Medulla oblongata (tissue), 1 donor: Measurements from ENCODE around the gene PFKFB2.

Experiments
- DNase-seq: peaks from one replicate; pipeline ENCODE4 v3.0.0-alpha.2; 2015; ENCODE audit errors: extremely low spot score

Gene PFKFB2

DNA sequence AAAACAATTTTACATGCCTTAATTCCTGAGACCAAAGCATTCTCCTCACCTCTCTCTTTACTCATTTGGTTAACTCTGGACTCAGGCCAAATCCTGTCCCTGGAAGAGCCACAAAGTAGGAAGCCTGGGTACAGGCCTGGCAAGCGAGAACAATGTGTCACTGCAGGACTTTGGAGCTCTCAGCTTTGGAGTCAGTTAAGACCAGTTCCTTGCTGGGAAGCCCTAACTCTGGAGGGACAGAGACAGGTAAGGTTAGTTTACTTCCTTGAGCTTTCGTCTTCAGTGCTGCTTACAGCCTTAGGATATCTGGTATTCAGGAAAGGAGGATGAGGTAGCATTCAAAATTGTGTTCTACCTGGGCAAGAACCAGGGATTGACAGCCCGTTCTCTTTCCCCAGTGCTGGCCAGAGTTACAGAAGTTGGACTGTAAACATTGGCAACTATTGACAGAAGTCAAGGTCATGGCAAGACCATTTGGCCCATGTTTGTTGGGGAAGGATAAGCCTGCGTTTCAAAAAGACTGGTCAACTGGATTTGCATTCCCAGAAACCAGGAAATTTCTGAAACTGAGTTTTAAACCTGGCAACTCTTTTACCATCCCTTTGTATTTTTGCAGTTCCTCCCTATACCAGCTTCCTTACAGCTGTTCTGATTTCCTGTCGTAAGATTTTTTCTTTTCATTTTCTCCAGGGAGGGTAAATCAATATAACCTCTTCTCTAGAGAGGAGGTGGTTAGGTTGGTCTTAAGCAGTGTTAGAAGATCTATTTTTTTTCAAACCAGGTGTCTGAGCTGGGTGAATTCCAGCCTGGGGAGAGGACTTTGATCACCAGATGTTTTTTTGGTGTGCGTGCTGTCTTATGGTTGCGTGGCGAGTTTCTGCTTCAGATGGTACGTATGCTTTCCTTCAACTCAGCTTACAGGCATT, 35.9 kb downstream of the PFKFB2 start, which contains the start of gene C4BPB:
C4BPB (plus strand) TSS at position 160 of the 926 bp plus-strand sequence; CDS start at position 832, 672 bp downstream.
- DNase-seq, result no peak

GRCh38 chr1:207089627-207090355, 36.7 kb downstream of the PFKFB2 start:
- no peak for DNase-seq

GRCh38 chr1:207091200-207091908, 38.3 kb downstream of the PFKFB2 start:
- no peak for DNase-seq

- no peak for DNase-seq
Observed at GRCh38 chr1:207093944-207094343, 40.9 kb downstream of the PFKFB2 start.

GRCh38 chr1:207097871-207098324, 44.8 kb downstream of the PFKFB2 start:
- DNase-seq, result no peak

DNA sequence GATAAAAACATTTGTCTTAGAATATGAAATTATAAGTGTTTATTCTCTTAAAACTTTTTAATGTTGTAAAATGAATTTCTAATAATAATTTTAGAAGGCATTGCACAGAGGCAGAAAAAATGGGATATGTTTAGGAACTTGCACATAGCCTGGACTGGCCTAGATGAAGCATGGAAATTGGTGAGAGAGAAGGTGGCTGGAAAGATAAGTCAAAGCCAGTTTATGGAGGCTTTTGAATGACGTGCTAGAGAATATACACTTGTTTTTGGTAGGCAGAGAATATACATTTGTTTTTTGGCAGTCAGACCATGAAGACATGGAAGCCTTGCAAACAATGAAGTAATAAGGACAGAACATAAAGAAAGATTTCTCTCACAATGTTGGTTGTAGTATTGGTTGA, 48.6 kb downstream of the PFKFB2 start:
- no peak for DNase-seq

- DNase-seq, result no peak
Observed at GRCh38 chr1:207102146-207102545, 49.1 kb downstream of the PFKFB2 start.

DNA sequence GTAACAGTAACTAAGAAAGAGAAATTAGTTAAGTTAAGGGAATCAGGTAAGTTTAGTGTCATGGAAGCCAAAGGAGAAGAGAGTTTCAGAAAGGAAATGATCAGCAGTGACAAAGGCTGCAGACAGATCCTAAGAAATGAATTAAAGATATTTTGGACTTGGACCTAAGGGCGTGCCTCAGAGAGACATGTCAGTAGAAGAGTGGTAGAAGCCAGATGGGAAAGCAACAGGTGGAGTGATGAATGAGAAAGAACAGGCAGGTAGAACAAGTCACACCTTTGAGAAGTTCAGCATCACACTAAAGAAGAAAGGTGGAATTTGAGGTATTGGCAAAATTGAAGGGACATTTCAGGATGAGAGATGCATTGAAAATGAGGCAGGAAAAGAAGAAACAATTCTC, 49.6 kb downstream of the PFKFB2 start:
- DNase-seq, result no peak

DNA sequence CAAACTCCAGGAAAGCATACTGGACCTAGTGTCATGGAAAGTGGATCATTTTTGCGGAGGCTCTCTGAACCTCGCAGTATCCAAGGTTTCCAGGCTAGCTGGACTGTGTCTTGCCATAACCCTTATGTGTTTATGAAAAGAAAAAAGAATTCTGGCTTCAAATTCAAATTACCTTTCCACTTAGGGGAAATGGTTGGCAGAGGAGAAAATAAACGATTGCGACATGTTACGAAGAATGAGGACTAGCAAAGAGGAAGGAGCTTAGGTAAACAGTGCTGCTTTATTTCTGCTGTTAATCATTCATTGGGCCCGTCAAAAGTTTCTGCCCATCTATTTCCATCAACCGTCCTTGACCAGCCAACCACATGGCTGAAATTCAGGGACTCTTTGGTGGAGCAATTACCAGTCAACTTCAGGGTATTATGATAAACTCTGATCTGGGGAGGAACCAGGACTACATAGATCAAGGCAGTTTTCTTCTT, 50.9 kb downstream of the PFKFB2 start, which contains the start of gene C4BPA:
C4BPA (plus strand) TSS at position 342 of the 482 bp plus-strand sequence. CDS start 8,793 bp downstream, outside the sequence.
- no peak for DNase-seq

GRCh38 chr1:207109004-207109403, 55.9 kb downstream of the PFKFB2 start:
- no peak for DNase-seq

DNA sequence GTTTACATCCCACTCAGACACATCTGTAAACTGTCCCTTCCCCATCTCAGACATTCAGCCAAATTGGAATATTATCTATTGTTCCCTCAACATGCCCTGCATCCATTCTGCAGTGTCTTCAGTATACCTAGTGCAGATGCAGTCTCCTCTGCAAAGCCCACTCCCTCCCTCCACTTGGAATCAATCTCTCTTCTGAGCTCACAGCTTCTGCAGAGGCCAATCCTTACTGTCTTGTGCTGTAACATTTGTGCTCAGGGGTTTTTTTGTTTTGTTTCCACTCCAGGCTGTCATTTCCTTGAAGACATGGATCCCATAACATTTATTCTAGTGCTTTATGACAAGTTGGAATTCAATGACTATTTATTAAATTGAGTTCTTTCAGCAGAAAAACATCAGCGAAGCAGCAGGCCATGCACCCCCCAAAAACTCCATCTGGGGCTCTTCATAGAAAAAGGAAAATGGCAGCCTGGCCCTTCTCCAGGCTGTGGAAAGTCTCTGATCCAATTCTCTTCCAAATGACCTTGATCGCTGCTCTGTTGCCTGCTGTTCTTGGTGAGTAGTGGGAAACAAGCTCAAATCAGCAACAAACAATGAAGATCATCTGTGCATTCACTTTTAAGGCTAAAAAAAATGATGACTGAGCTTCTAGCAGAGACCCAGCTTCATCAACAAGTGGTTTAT, 59.7 kb downstream of the PFKFB2 start:
- no peak for DNase-seq

DNA sequence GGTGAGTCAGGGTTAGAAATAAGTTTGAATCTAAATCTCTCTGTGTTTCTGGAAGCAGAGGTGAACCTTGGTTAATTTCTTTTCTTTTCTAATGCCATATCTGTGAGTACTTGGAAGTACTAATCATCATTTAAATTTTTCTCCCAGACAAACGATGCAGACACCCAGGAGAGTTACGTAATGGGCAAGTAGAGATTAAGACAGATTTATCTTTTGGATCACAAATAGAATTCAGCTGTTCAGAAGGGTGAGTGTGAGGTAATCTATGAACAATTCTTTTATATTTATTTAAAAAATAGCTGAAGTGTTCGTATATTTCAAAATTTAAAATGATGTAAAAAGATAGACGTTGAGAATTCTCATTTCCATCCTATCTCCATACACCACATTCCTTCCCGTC, 62.2 kb downstream of the PFKFB2 start:
- no peak for DNase-seq

- no peak for DNase-seq
Observed at GRCh38 chr1:207124389-207124788, 71.3 kb downstream of the PFKFB2 start.

DNA sequence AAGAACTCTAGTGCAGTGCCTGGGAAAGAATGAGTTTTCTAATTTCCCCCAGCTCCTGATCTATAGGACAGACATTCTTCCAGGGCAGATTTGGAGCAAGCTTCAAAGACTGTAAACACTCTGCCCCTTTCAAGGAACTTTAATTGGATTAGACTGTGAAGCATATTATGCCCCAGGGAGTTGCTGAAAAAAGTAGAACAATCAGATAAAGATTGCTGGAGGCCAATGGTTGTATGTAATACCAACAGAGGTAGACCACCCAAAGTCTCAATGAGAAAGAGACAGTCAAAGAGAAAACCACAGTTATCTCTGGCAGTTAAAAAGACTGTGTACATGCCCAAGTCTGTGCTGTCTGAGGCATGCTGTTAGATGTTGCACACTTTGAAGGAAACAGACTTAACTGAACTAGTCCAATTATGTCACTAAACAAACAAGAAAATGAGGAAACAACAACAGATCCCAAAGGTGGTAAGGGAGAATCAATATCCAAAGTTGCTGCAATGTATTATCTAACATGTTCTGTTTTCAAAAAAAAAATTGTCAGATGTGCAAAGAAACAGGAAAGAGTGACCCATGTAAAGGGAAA, 75.4 kb downstream of the PFKFB2 start:
- no peak for DNase-seq

GRCh38 chr1:207129053-207129452, 76.0 kb downstream of the PFKFB2 start:
- DNase-seq, result no peak
